Endothelial cell of umbilical vein (primary cell): Measurements from ENCODE around the gene COG5. TPM values are rescaled to one million over a fixed set of nuclear protein-coding genes. Genes with fewer than 3 reads are reported as not detected.

ENCODE experiments used
- BruUV-seq: library from RNA; stranded (reverse); fragments of 400-500 nt; replicated peaks from 2 replicates; lab custom pipeline; 2021; lab: Mats Ljungman, UMichigan
- CTCF ChIA-PET: fragments of 300-600, 350-600 bp; sonication (Branson Sonifier 250); formaldehyde crosslinking; loops from one replicate; lab custom pipeline; 2021; ENCODE audit warnings: antibody characterized with exemption, inconsistent platforms; lab: Charles Lee
- POLR2A ChIA-PET: fragments of 300-600, 350-600 bp; sonication (Branson Sonifier 250); formaldehyde crosslinking; loops from one replicate; lab custom pipeline; 2021; ENCODE audit warnings: antibody characterized with exemption, inconsistent platforms; lab: Charles Lee
- DNase-seq: peaks from one replicate; pipeline ENCODE4 v3.0.0-alpha.2; 2011; ENCODE audit warnings: low read depth, low spot score
- FAIRE-seq: peaks from 2 replicates; lab custom pipeline; 2011; peaks lifted over from hg19 to GRCh38; lab: Jason Lieb, UNC
- H2AFZ ChIP-seq: 2 replicates; pipeline ENCODE4 v1.6.0; 2012; ENCODE audit warnings: low read depth, low read length, control low read depth, inconsistent platforms
- H3K27ac ChIP-seq: 2 replicates; pipeline ENCODE4 v1.5.1; 2011; ENCODE audit warnings: low read depth, mild to moderate bottlenecking, control low read depth, low read length, moderate library complexity; ENCODE audit not compliant: insufficient read depth
- H3K27me3 ChIP-seq, 2 experiments: 2 replicates each; pipeline versions ENCODE4 v1.6.0 to v1.6.1; 2011; ENCODE audit warnings: low read length in 2 of 2, mixed read lengths in 1 of 2; ENCODE audit not compliant: control insufficient read depth in 2 of 2, insufficient read depth in 2 of 2
- H3K36me3 ChIP-seq, 2 experiments: 2 replicates in 1 of 2; 3 replicates in 1 of 2; pipeline ENCODE4 v1.5.1; 2011; ENCODE audit warnings: low read length in 2 of 2, mild to moderate bottlenecking in 1 of 2, moderate library complexity in 1 of 2; ENCODE audit not compliant: control insufficient read depth in 2 of 2, insufficient read depth in 2 of 2; ENCODE audit errors: extremely low read depth in 1 of 2
- H3K4me1 ChIP-seq: 3 replicates; pipeline ENCODE4 v1.5.1; 2011; ENCODE audit warnings: mild to moderate bottlenecking, low read length; ENCODE audit not compliant: control insufficient read depth, insufficient read depth; ENCODE audit errors: extremely low read depth
- H3K4me2 ChIP-seq: 2 replicates; pipeline ENCODE4 v1.6.1; 2011; ENCODE audit warnings: low read length, control low read depth, mixed read lengths; ENCODE audit not compliant: insufficient read depth
- H3K4me3 ChIP-seq, 3 experiments: fragments of 200-600 bp in 1 of 3; sonication (generic), shearing (Covaris generic) in 1 of 3; replicated peaks in 1 of 3; 2 replicates each; pipeline ENCODE4 v1.5.1; 2011 to 2016; ENCODE audit warnings: control low read depth in 3 of 3, low read length in 3 of 3, mild to moderate bottlenecking in 2 of 3, inconsistent platforms in 1 of 3, low read depth in 1 of 3, moderate library complexity in 1 of 3; ENCODE audit not compliant: insufficient read depth in 1 of 3
- H3K79me2 ChIP-seq: 2 replicates; pipeline ENCODE4 v1.6.0; 2012; ENCODE audit warnings: low read length, inconsistent platforms; ENCODE audit not compliant: control insufficient read depth, insufficient read depth
- H3K9ac ChIP-seq: replicated peaks from 2 replicates; pipeline ENCODE3; 2011; ENCODE audit warnings: low read length, control low read depth; ENCODE audit not compliant: insufficient read depth; ENCODE audit errors: extremely low read depth
- H3K9me1 ChIP-seq: replicated peaks from 3 replicates; pipeline ENCODE4 v1.6.0; 2011; ENCODE audit warnings: mild to moderate bottlenecking, low read length; ENCODE audit not compliant: control insufficient read depth, insufficient read depth; ENCODE audit errors: extremely low read depth
- H3K9me3 ChIP-seq: replicated peaks from 2 replicates; pipeline ENCODE4 v1.5.1; 2012; ENCODE audit warnings: low read length, inconsistent platforms; ENCODE audit not compliant: control insufficient read depth, insufficient read depth
- H4K20me1 ChIP-seq: replicated peaks from 2 replicates; pipeline ENCODE3; 2011; ENCODE audit warnings: mild to moderate bottlenecking, low read length; ENCODE audit not compliant: control insufficient read depth, insufficient read depth; ENCODE audit errors: extremely low read depth
- CTCF ChIP-seq, 2 donors: IDR thresholded peaks; 1 replicate in 1 of 2; 2 replicates in 1 of 2; pipeline ENCODE4 v1.5.1; 2011; ENCODE audit warnings: low read length in 2 of 2, mild to moderate bottlenecking in 2 of 2, moderate library complexity in 2 of 2, control low read depth in 1 of 2, inconsistent platforms in 1 of 2, low read depth in 1 of 2; ENCODE audit not compliant: insufficient read depth in 1 of 2; ENCODE audit errors: extremely low read depth in 1 of 2
- EZH2 ChIP-seq: IDR thresholded peaks from 2 replicates; pipeline ENCODE4 v1.6.1; 2012; ENCODE audit warnings: borderline replicate concordance, low read depth, mild to moderate bottlenecking, moderate library complexity, low read length, inconsistent platforms; ENCODE audit not compliant: severe bottlenecking
- FOS ChIP-seq: IDR thresholded peaks from 2 replicates; pipeline ENCODE4 v1.6.1; 2011; ENCODE audit warnings: mild to moderate bottlenecking, low read length, moderate library complexity, borderline replicate concordance; ENCODE audit not compliant: insufficient read depth
- GATA2 ChIP-seq: IDR thresholded peaks from 2 replicates; pipeline ENCODE4 v1.7.0; 2011; ENCODE audit warnings: low read depth, mild to moderate bottlenecking, moderate library complexity, mixed read lengths, low read length; ENCODE audit not compliant: insufficient read length, insufficient read depth
- JUN ChIP-seq: IDR thresholded peaks from 2 replicates; pipeline ENCODE4 v1.6.1; 2011; ENCODE audit warnings: borderline replicate concordance, low read depth; ENCODE audit not compliant: insufficient read length, insufficient read depth
- MAX ChIP-seq: IDR thresholded peaks from 2 replicates; pipeline ENCODE4 v1.6.1; 2011; ENCODE audit not compliant: insufficient read depth, insufficient read length
- MYC ChIP-seq: IDR thresholded peaks from one replicate; pipeline ENCODE4 v1.6.1; 2011; ENCODE audit warnings: mild to moderate bottlenecking, low read depth, low read length
- POLR2A ChIP-seq: IDR thresholded peaks from 2 replicates; pipeline ENCODE4 v1.6.1; 2012; ENCODE audit warnings: low read depth, mild to moderate bottlenecking, control low read depth, low read length
- POLR2AphosphoS5 ChIP-seq: IDR thresholded peaks from 2 replicates; pipeline ENCODE4 v1.6.1; 2012; ENCODE audit warnings: low read depth, mild to moderate bottlenecking, control low read depth, low read length, moderate library complexity; ENCODE audit not compliant: insufficient read depth
- dilution Hi-C: fragments of 300-500 bp; cut with MboI; formaldehyde crosslinking; loops from one replicate; pipeline ENCODE4 v1.15.0; 2019; ENCODE audit warnings: low sequenced_read_pairs; ENCODE audit not compliant: extremely low pct_ligation_motif_present
- intact Hi-C: fragments of 100-400 bp; cut with micrococcal nuclease; formaldehyde crosslinking; loops from one replicate; pipeline ENCODE4 v1.10.0; 2022
- polyA plus RNA-seq, 4 experiments: library from polyadenylated mRNA; depleted of rRNA in 3 of 4; stranded (reverse) in 3 of 4; unstranded in 1 of 4; fragments of >200 nt; gene quantifications; 2 replicates each; pipeline versions ENCODE4 v1.2.1 to v1.2.3, GENCODE V29; 2011 to 2012; ENCODE audit warnings: missing spikeins in 1 of 4
- total RNA-seq: library from RNA; stranded (reverse); gene quantifications from 2 replicates; pipeline ENCODE4 v1.2.3, GENCODE V29; 2021

COG5 gene
- total and polyA plus RNA-seq, 2 donors (not counting 3 experiments of a cell fraction or from before 2014, with no cell fraction given), result 18.8 to 45.3 TPM

- TF ChIP-seq MYC (no peak), CTCF (IDR thresholded peaks at IDR 0.05; ENCODE audit: extremely low read depth in 1 of 2, insufficient read depth in 1 of 2, low read depth in 1 of 2, low read length in 2 of 2) (no peak), POLR2A (no peak), GATA2 (no peak), EZH2 (no peak), MAX (no peak), FOS (no peak), POLR2AphosphoS5 (no peak), JUN (no peak)
- no peaks in the 10 kb centered on the region for H3K9me1 ChIP-seq
- no peaks in the 10 kb centered on the region for H3K36me3 ChIP-seq
- no peak overlapping the region for H2AFZ ChIP-seq
- no peak overlapping the region for H3K4me3 ChIP-seq
- POLR2A ChIA-PET, result no interaction called here
- H3K9ac ChIP-seq, result no peak overlapping the region
- H3K4me1 ChIP-seq, result no peaks in the 10 kb centered on the region
- intact Hi-C loops, result no loop called here
- no peaks in the 10 kb centered on the region for H3K9me3 ChIP-seq
- dilution Hi-C loops, result no loop called here
- CTCF ChIA-PET, result interaction anchor here (1.0 to 1.2 kb wide), 2 partner anchors 23 to 478 kb away, joined by 3 read pairs; no protein-coding TSS in a partner anchor
- no peak overlapping the region for H3K27ac ChIP-seq
- H3K79me2 ChIP-seq, result no peaks in the 10 kb centered on the region
- no TSS peak for BruUV-seq
- no peak for DNase-seq
- H3K4me2 ChIP-seq, result no peak overlapping the region
- no peaks in the 10 kb centered on the region for H4K20me1 ChIP-seq
- FAIRE-seq, result no peak
- H3K27me3 ChIP-seq, result no peaks in the 10 kb centered on the region
Observed at GRCh38 chr7:107396990-107397389, 166.7 kb downstream of the COG5 start.
